Fibroblast of pulmonary artery (primary cell): Measurements from ENCODE around the gene SUMF1.

Source experiments
- DNase-seq: peaks from one replicate; pipeline ENCODE4 v3.0.0-alpha.2; 2010; ENCODE audit warnings: low read depth
- H3K4me3 ChIP-seq: replicated peaks from 2 replicates; pipeline ENCODE4 v1.5.1; 2011; ENCODE audit warnings: low read depth, mild to moderate bottlenecking, control low read depth, low read length, moderate library complexity
- CTCF ChIP-seq: IDR thresholded peaks from 2 replicates; pipeline ENCODE4 v1.5.1; 2011; ENCODE audit warnings: mild to moderate bottlenecking, control low read depth, low read length, inconsistent platforms; ENCODE audit errors: missing control alignments

The SUMF1 gene

GRCh38 chr3:4408958-4409357 is 58.1 kb downstream of the SUMF1 start:
- H3K4me3 ChIP-seq, result no peak overlapping the region
- TF ChIP-seq CTCF, result no peak
- no peak for DNase-seq

- TF ChIP-seq CTCF, result no peak
- no peak for DNase-seq
- no peak overlapping the region for H3K4me3 ChIP-seq
These were observed 59.1 kb downstream of the SUMF1 start for GRCh38 chr3:4407941-4408340.

- no peak for TF ChIP-seq CTCF
- no peak overlapping the region for H3K4me3 ChIP-seq
- DNase-seq, result no peak
These were observed 60.1 kb downstream of the SUMF1 start for GRCh38 chr3:4406746-4407568.

- no peak overlapping the region for H3K4me3 ChIP-seq
- no peak for DNase-seq
- TF ChIP-seq CTCF, result no peak
These were observed 62.2 kb downstream of the SUMF1 start for GRCh38 chr3:4404881-4405280.

GRCh38 chr3:4401441-4401840 is 65.6 kb downstream of the SUMF1 start:
- no peak for TF ChIP-seq CTCF
- no peak for DNase-seq
- no peak overlapping the region for H3K4me3 ChIP-seq

GRCh38 chr3:4399476-4399875 is 67.6 kb downstream of the SUMF1 start:
- TF ChIP-seq CTCF, result no peak
- no peak overlapping the region for H3K4me3 ChIP-seq
- DNase-seq, result no peak

- no peak for TF ChIP-seq CTCF
- no peak overlapping the region for H3K4me3 ChIP-seq
- no peak for DNase-seq
These were observed 68.2 kb downstream of the SUMF1 start for GRCh38 chr3:4398941-4399245.
